ENCODE data around the gene SMCO1. TPM values are rescaled to one million over a fixed set of nuclear protein-coding genes. Genes with fewer than 3 reads are reported as not detected.

Gene SMCO1
- not detected in 2 replicates for polyA plus RNA-seq (2013)

- H3K18ac ChIP-seq (ENCODE audit: low read length): no peak within 1 kb of the TSS
These were observed at the start of gene SMCO1 for GRCh38 chr3:196514913-196515621. Gene SMCO1, minus strand, starts transcription at chr3:196515346. Its CDS starts 137 bp downstream, at chr3:196515209.

GRCh38 chr3:196563721-196564225 lies 48.6 kb upstream of the SMCO1 start:
- H3K4me1 ChIP-seq (ENCODE audit: control insufficient read depth in 1 of 2, insufficient read depth in 2 of 2, low read length in 2 of 2): peaks cover 2 to 5% of the 10 kb centered on the region in 2 experiments
- WGBS (ENCODE audit: extremely low coverage, insufficient coverage, insufficient read length): no CpG with 5 or more reads among the region's 9 CpGs
- no peak overlapping the region for H3K4ac ChIP-seq (ENCODE audit: low read depth, low read length)
- H2AK5ac ChIP-seq (ENCODE audit: low read length): no peak overlapping the region
- H2BK120ac ChIP-seq (ENCODE audit: insufficient read depth, low read length, poor library complexity): no peak overlapping the region
- peaks cover 6% of the 10 kb centered on the region for H3K79me2 ChIP-seq (ENCODE audit: control insufficient read depth, insufficient read depth, low read length, poor library complexity)
- H3K36me3 ChIP-seq (ENCODE audit: control insufficient read depth in 1 of 2, insufficient read depth in 2 of 2, low read length in 2 of 2): peaks cover 2 to 5% of the 10 kb centered on the region in 2 experiments
- no peak overlapping the region for H3K27ac ChIP-seq (ENCODE audit: low read depth, low read length)
- H2BK12ac ChIP-seq (ENCODE audit: low read length): no peak overlapping the region
- H4K91ac ChIP-seq (ENCODE audit: low read depth, low read length): no peak overlapping the region
- no peak overlapping the region for H4K8ac ChIP-seq (ENCODE audit: low read depth, low read length)
- H3K9ac ChIP-seq (ENCODE audit: low read length): no peak overlapping the region
- H4K12ac ChIP-seq (ENCODE audit: low read depth, low read length): no peak overlapping the region
- H3K18ac ChIP-seq (ENCODE audit: low read length): no peak overlapping the region
- peaks cover 2% of the 10 kb centered on the region for H3K9me3 ChIP-seq (ENCODE audit: insufficient read depth, low read depth, low read length)
- no peak overlapping the region for H2AFZ ChIP-seq (ENCODE audit: insufficient read depth, low read length, poor library complexity)
- DNase-seq: no peak
- peaks cover 6% of the 10 kb centered on the region for H3K79me1 ChIP-seq (ENCODE audit: low read length)
- H2BK5ac ChIP-seq (ENCODE audit: low read depth, low read length, poor library complexity): no peak overlapping the region
- no peak overlapping the region for H3K14ac ChIP-seq (ENCODE audit: low read length)
- no peak overlapping the region for H3K4me3 ChIP-seq (ENCODE audit: low read depth, low read length)
- H3K23ac ChIP-seq (ENCODE audit: low read length): no peak overlapping the region
- H3K4me2 ChIP-seq (ENCODE audit: low read length): no peak overlapping the region
- no peaks in the 10 kb centered on the region for H3K27me3 ChIP-seq (ENCODE audit: insufficient read depth, low read length)

More at GRCh38 chr3:196514913-196515621, at the start of gene SMCO1:
- H3K27ac ChIP-seq (ENCODE audit: low read depth, low read length): no peak within 1 kb of the TSS
- no peaks in the 10 kb centered on the region for H3K4me1 ChIP-seq (ENCODE audit: control insufficient read depth in 1 of 2, insufficient read depth in 2 of 2, low read length in 2 of 2)
- no peak for DNase-seq
- H3K79me1 ChIP-seq (ENCODE audit: low read length): no peaks in the 10 kb centered on the region
- H3K4me2 ChIP-seq (ENCODE audit: low read length): no peak within 1 kb of the TSS
- WGBS (ENCODE audit: extremely low coverage, insufficient coverage, insufficient read length): no CpG with 5 or more reads among the region's 10 CpGs
- no peaks in the 10 kb centered on the region for H3K36me3 ChIP-seq (ENCODE audit: control insufficient read depth in 1 of 2, insufficient read depth in 2 of 2, low read length in 2 of 2)
- H2BK120ac ChIP-seq (ENCODE audit: insufficient read depth, low read length, poor library complexity): no peak within 1 kb of the TSS
- no peak within 1 kb of the TSS for H2BK5ac ChIP-seq (ENCODE audit: low read depth, low read length, poor library complexity)
- no peak within 1 kb of the TSS for H2BK12ac ChIP-seq (ENCODE audit: low read length)
- H2AFZ ChIP-seq (ENCODE audit: insufficient read depth, low read length, poor library complexity): no peak within 1 kb of the TSS
- H3K4ac ChIP-seq (ENCODE audit: low read depth, low read length): no peak within 1 kb of the TSS
- H3K27me3 ChIP-seq (ENCODE audit: insufficient read depth, low read length): no peaks in the 10 kb centered on the region
- H3K9me3 ChIP-seq (ENCODE audit: insufficient read depth, low read depth, low read length): peaks cover 10% of the 10 kb centered on the region
- H3K14ac ChIP-seq (ENCODE audit: low read length): no peak within 1 kb of the TSS
- no peak within 1 kb of the TSS for H3K23ac ChIP-seq (ENCODE audit: low read length)
- H3K4me3 ChIP-seq (ENCODE audit: low read depth, low read length): no peak within 1 kb of the TSS
- H4K12ac ChIP-seq (ENCODE audit: low read depth, low read length): no peak within 1 kb of the TSS
- no peak within 1 kb of the TSS for H2AK5ac ChIP-seq (ENCODE audit: low read length)
- no peak within 1 kb of the TSS for H3K9ac ChIP-seq (ENCODE audit: low read length)
- no peak within 1 kb of the TSS for H4K8ac ChIP-seq (ENCODE audit: low read depth, low read length)
- no peaks in the 10 kb centered on the region for H3K79me2 ChIP-seq (ENCODE audit: control insufficient read depth, insufficient read depth, low read length, poor library complexity)
- no peak within 1 kb of the TSS for H4K91ac ChIP-seq (ENCODE audit: low read depth, low read length)

- no peak overlapping the region for H4K12ac ChIP-seq (ENCODE audit: low read depth, low read length)
- no peak overlapping the region for H2AK5ac ChIP-seq (ENCODE audit: low read length)
- H3K4ac ChIP-seq (ENCODE audit: low read depth, low read length): no peak overlapping the region
These were observed 44.7 kb upstream of the SMCO1 start for GRCh38 chr3:196559826-196560225.

GRCh38 chr3:196558476-196558875 lies 43.3 kb upstream of the SMCO1 start:
- Histone ChIP-seq H3K18ac (ENCODE audit: low read length) (no peak overlapping the region), H3K27ac (ENCODE audit: low read depth, low read length) (no peak overlapping the region), H3K9ac (ENCODE audit: low read length) (no peak overlapping the region), H3K27me3 (ENCODE audit: insufficient read depth, low read length) (no peaks in the 10 kb centered on the region), H2BK120ac (ENCODE audit: insufficient read depth, low read length, poor library complexity) (no peak overlapping the region), H3K9me3 (ENCODE audit: insufficient read depth, low read depth, low read length) (no peaks in the 10 kb centered on the region), H3K4me1 (ENCODE audit: control insufficient read depth in 1 of 2, insufficient read depth in 2 of 2, low read length in 2 of 2) (peaks cover 0 to 3% of the 10 kb centered on the region in 2 experiments), H3K23ac (ENCODE audit: low read length) (no peak overlapping the region), H3K4me2 (ENCODE audit: low read length) (no peak overlapping the region), H4K8ac (ENCODE audit: low read depth, low read length) (no peak overlapping the region), H3K14ac (ENCODE audit: low read length) (no peak overlapping the region), H3K79me1 (ENCODE audit: low read length) (no peaks in the 10 kb centered on the region), H3K79me2 (ENCODE audit: control insufficient read depth, insufficient read depth, low read length, poor library complexity) (no peaks in the 10 kb centered on the region), H3K36me3 (ENCODE audit: control insufficient read depth in 1 of 2, insufficient read depth in 2 of 2, low read length in 2 of 2) (peaks cover 2% of the 10 kb centered on the region in 2 experiments), H4K91ac (ENCODE audit: low read depth, low read length) (no peak overlapping the region), H3K4me3 (ENCODE audit: low read depth, low read length) (no peak overlapping the region), H2AK5ac (ENCODE audit: low read length) (no peak overlapping the region), H3K4ac (ENCODE audit: low read depth, low read length) (no peak overlapping the region), H2BK12ac (ENCODE audit: low read length) (no peak overlapping the region), H2BK5ac (ENCODE audit: low read depth, low read length, poor library complexity) (no peak overlapping the region), H4K12ac (ENCODE audit: low read depth, low read length) (no peak overlapping the region), H2AFZ (ENCODE audit: insufficient read depth, low read length, poor library complexity) (no peak overlapping the region)
- peak; percentile 82 to 91 for DNase-seq

More at GRCh38 chr3:196559826-196560225, 44.7 kb upstream of the SMCO1 start:
- H3K14ac ChIP-seq (ENCODE audit: low read length): no peak overlapping the region
- no peak overlapping the region for H3K18ac ChIP-seq (ENCODE audit: low read length)
- H2BK120ac ChIP-seq (ENCODE audit: insufficient read depth, low read length, poor library complexity): no peak overlapping the region
- no peak overlapping the region for H3K27ac ChIP-seq (ENCODE audit: low read depth, low read length)
- no peaks in the 10 kb centered on the region for H3K27me3 ChIP-seq (ENCODE audit: insufficient read depth, low read length)
- no CpG with 5 or more reads among the region's 3 CpGs for WGBS (ENCODE audit: extremely low coverage, insufficient coverage, insufficient read length)
- no peak overlapping the region for H3K4me2 ChIP-seq (ENCODE audit: low read length)
- no peaks in the 10 kb centered on the region for H3K79me2 ChIP-seq (ENCODE audit: control insufficient read depth, insufficient read depth, low read length, poor library complexity)
- H3K9ac ChIP-seq (ENCODE audit: low read length): no peak overlapping the region
- no peak overlapping the region for H4K91ac ChIP-seq (ENCODE audit: low read depth, low read length)
- H2AFZ ChIP-seq (ENCODE audit: insufficient read depth, low read length, poor library complexity): no peak overlapping the region
- no peaks in the 10 kb centered on the region for H3K79me1 ChIP-seq (ENCODE audit: low read length)
- H3K4me1 ChIP-seq (ENCODE audit: control insufficient read depth in 1 of 2, insufficient read depth in 2 of 2, low read length in 2 of 2): peaks cover 0 to 5% of the 10 kb centered on the region in 2 experiments
- no peak overlapping the region for H3K23ac ChIP-seq (ENCODE audit: low read length)
- H3K4me3 ChIP-seq (ENCODE audit: low read depth, low read length): no peak overlapping the region
- no peaks in the 10 kb centered on the region for H3K9me3 ChIP-seq (ENCODE audit: insufficient read depth, low read depth, low read length)
- no peak overlapping the region for H2BK5ac ChIP-seq (ENCODE audit: low read depth, low read length, poor library complexity)
- no peak for DNase-seq
- no peak overlapping the region for H2BK12ac ChIP-seq (ENCODE audit: low read length)
- H3K36me3 ChIP-seq (ENCODE audit: control insufficient read depth in 1 of 2, insufficient read depth in 2 of 2, low read length in 2 of 2): peaks cover 2% of the 10 kb centered on the region in 2 experiments
- H4K8ac ChIP-seq (ENCODE audit: low read depth, low read length): no peak overlapping the region
